ENCODE data around the gene ANOS1.
"Not testable (repeated sequence)": the region's sequence is repeated elsewhere in the genome, so short reads cannot be mapped to it uniquely, and the experiment has no call there.

ANOS1 gene, protein sequence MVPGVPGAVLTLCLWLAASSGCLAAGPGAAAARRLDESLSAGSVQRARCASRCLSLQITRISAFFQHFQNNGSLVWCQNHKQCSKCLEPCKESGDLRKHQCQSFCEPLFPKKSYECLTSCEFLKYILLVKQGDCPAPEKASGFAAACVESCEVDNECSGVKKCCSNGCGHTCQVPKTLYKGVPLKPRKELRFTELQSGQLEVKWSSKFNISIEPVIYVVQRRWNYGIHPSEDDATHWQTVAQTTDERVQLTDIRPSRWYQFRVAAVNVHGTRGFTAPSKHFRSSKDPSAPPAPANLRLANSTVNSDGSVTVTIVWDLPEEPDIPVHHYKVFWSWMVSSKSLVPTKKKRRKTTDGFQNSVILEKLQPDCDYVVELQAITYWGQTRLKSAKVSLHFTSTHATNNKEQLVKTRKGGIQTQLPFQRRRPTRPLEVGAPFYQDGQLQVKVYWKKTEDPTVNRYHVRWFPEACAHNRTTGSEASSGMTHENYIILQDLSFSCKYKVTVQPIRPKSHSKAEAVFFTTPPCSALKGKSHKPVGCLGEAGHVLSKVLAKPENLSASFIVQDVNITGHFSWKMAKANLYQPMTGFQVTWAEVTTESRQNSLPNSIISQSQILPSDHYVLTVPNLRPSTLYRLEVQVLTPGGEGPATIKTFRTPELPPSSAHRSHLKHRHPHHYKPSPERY
- 5.5 to 38.4 (median 16.7) reads per million in 17 experiments for total RNA-seq

DNA sequence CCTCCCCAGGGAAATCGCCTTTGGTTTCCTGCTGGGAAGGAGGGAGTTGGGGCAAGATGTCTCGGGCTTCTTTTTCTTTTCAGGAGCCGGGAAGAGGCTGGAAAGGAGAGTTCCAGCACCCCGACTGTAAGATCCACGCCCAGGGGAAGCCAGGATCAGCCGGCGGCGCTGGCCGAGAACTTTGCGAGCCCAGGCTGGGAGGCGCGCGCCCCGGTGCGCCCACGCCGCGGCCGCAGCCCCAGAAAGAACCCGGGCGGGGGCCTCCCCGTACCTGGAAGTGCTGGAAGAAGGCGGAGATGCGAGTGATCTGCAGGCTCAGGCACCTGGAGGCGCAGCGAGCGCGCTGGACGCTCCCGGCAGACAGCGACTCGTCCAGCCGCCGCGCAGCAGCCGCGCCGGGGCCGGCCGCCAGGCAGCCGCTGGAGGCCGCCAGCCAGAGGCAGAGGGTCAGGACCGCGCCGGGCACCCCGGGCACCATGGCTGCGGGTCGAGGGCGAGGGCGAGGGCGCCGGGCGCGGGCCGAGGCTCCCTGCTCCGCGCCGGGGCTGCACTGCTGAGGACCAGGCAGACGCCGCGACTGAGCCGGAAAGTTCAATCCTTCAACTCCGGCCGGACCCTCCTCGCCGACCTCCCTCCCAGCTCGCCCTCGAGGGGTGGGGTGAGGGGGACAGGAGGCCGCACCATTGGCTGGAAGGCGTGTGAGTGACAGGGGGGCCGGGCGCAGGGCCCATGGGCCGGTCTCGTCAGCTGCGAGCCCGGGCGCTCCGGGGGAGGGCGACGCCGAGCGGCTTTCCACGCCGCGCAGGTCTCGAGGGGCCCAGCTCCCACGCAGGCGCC lies at the start of gene ANOS1:
Gene ANOS1, minus strand, starts transcription at position 579 of the 837 bp plus-strand sequence. Its CDS starts 101 bp downstream, at position 478.
- peak; percentile 5 to 70 (median 46) for DNase-seq

DNA sequence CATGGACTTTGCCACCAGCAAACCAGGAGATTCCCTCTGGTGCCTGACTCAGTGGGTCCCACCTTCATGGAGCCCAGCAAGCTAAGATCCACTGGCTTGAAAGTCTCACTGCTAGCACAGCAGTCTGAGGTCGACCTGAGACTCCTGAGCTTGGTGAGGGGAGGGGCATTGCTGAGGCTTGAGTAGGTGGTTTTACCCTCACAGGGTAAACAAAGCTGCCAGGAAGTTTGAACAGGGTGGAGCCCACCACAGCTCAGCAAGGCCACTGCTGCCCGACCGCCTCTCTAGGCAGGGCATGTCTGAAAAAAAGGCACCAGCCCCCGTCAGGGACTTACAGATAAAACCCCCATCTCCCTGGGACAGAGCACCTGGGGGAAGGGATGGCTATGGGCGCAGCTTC lies 41.2 kb upstream of the ANOS1 start:
- DNase-seq, result no peak

DNA sequence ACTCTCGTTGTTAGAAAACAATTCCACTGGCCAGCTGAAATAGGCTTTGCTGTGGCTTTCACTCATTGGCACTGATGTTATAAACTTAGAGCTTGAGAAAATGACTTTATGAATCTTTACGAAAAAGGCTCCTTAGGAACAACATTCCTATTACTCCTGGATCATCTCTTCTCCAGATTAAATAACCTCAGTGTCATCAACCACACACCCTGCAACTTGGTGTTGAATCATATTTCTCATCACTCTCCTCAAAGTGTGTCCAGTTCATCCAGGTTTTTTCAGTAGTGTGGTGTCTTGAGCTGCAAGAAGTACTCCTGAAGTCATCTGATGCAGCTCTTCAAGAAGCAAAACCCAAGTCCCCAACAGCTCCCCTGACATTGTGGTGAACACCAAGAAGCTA lies 28.1 kb upstream of the ANOS1 start:
- no peak for DNase-seq

DNA sequence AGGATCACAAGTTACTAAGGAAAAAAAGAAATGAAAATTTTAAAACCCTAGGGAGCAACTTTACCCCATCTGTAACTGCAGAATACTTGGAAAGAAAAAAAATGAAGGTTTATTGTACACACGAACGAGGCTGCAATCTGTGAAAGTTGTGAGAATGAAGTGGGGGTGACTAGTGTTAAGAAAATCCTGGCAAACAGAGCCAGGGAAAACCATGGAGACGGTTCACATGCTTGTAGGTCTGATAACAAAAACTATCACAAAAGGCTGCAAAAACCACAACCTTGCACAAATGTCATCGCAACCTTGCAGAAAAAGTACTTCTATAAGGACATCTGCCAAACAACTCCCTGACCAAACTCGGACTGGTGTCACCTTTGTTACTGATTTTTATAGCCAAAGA lies 26.8 kb upstream of the ANOS1 start:
- not testable (repeated sequence) for DNase-seq

DNA sequence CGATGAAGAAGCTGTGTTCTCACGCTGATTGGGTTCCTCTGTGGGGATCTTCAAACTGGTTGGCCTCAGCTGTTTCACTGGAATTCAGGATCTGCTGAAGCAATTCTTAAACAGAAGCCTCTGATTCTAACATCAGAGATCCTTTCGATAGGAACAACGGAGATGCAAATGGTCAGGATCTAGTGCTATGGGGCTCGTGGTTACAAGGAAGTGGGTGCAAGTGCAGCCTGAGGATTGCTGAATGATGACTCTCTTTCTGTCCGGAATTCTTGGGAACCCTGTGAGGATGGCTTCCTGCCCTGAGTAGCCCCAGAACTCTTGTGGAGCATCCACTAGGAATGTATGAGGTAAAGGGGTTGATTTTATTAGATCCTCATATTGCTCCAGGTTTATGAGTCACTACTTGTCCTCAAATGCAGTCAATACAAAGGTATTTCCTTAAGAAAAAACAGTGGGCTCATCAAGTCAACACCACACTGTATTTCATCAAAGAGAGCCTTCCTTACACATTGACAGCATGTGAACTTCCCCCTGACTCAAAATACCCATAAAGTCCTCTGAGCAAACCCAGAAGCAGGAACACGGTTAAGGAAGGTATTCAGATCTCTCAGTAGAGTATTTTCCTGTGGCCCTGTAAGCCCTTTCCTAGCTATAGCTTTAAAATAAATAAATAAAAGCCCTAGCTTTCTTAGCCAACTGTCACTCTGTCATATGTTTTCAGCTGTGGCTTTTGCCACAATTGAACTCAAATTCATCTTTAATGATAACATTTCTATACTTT lies 25.9 kb upstream of the ANOS1 start:
- not testable (repeated sequence) for DNase-seq

DNA sequence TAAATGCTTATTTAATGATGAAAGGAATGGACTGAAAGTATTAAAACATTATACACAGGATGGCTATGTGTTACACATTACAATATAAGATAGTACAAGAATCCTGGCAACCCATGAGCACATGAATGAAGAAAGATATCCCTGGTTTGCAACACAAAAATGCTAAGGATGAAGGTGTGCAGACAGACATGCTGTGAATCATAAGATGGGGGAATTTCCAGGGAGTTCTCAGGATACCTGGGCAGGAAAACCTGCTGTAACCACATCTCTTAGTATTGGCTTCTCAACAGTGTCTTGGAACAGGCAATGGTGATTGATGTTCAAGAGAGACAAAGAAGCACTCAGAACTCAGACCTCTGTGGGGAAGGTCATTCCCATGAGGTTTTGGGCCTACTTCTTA lies 23.9 kb upstream of the ANOS1 start:
- DNase-seq, result no peak

DNA sequence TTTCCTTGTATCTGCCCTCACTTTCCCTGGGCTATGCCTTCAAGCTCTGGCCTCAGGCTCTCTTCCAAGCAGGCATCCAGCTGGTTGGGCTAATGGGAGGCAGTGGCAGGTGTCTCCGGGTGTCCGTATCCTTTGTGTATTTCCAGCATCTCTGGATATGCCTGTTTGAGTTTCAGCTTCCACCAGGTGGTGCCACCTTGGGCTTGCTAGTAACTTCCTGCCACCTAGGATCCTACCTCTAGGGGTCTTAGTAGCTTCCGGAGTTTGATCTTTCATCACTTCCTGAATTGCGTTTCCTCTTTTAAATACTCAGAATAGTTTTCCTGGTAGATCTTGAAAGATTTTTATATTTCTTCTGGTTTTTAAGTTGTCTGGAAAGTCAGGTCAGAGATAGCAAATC lies 23.2 kb upstream of the ANOS1 start:
- peak in 1 of 4 experiments; percentile 2 for DNase-seq

DNA sequence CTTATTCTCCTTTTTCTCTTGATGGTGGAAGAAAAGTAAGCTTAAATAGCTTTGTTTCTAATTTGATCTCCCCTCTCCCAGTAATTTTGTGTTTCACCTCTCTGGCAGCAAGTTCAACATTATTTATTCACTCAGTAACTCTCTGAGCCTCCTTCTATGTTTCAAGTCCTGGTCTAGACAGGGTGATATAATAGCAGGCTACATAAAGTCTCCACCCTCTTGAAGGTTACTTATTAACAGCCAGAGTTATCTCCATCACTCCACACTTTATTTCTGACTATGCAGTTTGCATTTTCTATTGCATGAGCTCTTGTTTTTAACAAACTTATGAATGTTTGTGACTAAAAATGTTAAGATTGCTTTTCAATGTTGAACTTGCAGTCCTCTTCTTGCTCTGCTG lies 17.8 kb upstream of the ANOS1 start:
- DNase-seq, result no peak

DNA sequence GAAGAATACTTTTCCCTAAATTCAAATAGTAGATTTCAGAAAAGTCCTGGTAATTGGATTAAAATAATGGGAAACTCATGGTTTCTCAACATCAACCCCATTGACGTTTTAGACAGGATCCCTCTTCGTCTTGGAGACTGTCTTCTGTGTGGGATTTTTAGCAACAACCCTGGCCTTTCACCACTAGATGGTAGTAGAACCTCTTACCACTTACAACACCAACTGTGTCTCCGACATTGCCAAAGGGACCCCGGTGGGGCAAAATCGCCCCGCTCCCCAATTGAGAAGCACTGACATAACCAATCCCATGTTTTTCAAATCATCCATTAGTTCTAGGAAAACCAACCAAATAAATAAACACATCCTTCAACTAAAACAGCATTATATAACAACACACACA lies 16.9 kb upstream of the ANOS1 start:
- peak; percentile 6 to 27 (median 23) for DNase-seq

DNA sequence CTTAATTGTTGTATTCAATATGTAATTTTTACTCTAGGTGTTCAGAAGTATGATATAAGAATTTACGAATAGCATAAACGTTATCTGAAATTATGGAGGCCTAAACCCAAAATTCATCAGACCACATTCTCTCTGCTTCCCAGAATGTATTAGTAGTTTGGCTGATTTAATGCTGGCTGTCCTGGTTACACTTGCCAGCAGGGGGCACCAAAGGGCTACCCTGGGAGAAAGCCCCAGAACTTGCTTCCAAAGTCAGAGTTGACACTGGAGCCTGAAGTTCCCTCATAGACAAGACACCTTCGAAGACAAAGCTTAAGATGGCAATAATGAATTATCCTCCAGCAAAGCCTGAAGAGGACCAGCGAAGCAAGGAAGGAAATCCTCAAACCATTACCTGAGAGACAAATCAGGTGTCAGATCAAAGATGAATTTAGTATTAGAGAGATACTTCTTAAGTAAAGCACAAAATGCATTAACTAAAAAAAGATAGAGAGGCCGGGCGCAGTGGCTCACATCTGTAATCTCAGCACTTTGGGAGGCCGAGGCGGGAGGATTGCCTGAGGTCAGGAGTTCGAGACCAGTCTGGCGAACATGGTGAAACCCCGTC lies 11.3 kb upstream of the ANOS1 start:
- DNase-seq, result peak; percentile 54 to 80 (median 64)

DNA sequence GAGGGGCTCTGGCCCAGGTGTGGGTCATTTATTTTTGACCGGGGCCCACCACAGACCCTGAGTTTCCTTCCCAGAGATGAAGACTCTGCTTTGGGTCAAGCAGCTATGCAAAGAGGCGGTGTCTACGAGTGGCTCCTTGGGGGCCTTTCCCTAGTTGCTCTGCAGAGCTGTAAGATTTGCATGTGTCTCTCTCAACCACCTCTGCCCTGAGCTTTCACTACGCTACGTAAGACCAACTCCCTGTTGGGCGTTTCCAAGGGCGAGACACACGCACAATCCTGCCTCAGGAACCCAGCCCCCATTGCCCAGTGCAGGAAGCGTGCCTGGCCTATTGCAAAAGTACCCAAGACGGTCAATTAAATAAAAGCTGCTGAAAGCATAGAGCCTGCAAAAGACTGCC lies 10.0 kb upstream of the ANOS1 start:
- DNase-seq, result no peak

DNA sequence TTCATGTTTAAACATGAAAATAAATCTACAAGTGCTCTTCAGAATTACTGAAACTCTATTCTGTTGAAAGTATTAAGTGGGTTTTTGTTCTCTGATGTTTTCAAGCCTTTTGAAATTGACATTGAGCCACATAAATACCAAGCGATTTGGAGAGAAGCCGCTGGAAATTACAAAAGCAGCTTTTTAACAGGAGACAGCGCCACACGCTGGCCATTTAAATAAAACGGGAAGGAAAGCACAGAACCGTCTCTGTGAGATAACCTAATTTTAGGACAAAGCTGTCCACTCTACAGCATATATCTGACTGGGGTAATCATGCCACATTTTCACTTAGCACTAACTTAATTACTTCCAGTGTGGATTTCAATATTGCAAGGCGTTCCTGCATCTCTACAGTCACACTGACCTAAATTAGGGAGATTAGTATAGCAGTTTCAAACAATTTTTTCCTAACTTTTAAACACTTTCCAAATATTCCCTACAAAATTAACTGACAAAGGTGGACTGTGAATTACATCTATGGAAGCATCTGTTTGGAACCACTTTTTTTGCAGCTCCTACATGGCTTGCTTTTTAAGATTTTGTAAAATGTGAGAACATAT lies 6.8 kb upstream of the ANOS1 start:
- peak; percentile 46 to 72 (median 58) for DNase-seq

DNA sequence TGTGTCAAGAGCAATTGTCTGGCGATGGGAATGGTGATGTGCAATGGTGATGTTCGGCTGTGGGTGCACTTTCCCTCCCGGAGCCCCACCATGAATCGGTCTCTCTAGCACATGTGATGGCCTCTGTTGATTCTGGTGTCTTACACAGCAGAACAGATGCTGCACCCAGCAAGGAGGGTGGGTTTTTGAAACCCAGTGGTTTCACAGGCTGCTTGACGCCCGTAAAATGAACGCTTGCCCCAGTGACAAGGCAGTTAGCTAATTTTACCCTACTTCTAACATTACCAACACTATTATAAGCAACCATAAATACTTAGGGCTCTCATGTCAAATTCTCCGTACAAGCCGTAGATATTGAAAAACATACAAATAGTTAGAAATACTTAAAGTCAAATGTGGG lies 5.9 kb upstream of the ANOS1 start:
- DNase-seq, result no peak

DNA sequence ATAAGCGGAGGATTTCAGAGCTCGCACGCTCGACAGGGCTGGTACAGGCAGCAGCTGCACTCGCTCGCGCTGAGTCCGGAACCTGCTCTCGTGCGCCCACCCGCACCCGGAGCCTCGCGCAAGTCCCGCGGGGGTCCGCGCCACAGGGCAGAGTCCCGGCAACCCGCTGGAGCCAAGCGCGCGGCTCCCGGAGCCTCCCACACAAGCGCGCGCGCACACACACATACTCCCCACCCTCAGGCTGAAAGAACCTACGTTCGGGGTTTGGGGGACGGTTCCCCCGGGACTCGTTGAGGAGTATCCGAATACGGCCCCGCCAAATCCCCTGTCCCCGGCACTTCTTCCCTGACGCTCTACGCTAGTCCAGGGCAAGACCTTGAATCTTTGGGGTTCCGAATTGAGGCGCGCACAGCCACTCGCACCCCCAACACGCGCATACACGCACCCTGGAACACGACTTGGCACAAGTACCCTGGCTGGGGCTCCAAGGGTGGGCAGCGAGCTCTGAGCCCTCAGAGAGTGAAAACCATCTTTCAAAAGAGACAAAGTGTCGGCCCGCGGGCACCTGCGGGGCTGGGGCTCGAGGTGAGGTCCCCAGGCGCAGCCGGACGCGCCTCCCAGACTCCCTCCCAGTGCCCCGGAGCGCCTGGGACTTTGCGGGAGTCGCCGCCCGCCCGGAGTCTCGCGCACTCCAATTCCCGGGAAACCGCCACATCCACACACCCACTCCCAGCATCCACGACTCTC lies 952 bp downstream of the ANOS1 start:
- peak in 3 of 4 experiments; percentile 2 to 18 (median 14) for DNase-seq

DNA sequence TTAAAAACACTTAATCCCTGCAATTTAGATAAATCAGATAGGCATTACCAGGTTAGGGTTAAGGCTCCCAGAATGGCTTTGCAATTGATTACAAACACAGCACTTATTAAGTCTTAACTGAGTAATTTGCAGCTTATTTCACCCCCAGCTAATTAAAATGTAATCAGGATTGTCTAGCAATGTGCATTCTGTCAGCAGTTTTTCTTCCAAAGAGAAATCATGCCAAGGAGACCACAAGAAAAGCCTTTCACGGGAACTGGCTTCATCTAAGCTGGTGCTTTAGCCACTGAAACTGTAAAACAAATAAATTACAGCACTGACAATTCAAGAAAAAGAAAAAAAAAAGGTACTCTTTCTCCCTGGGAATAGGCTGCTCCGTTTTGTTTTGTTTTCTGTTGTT lies 2.1 kb downstream of the ANOS1 start:
- no peak for DNase-seq

DNA sequence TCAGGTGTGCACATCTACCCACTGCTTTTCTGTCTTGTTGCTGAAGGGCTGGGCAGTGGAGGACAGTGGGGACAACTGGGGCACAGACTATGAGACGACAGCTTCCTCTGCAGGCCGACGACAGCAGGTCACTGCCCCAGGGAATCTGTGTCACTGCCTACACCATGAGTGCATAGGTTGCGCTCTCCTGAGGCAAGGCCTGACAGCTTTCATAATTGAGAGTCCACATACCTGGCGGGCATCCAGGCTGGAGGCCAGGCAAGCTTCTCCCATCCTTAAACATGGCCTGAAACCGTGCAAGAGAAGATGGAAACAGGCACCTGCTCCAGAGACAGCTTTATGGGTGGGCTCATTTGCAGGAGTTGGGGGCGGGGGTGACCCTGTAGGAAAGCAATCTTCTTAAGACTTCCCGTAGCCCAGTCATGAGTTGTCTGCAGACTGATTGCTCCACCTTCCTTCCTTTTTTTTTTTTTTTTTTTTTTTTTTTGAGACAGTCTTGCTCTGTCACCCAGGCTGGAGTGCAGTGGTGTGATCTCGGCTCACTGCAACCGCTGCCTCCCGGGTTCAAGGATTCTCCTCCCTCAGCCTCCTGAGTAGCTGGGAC lies 2.9 kb downstream of the ANOS1 start:
- peak in 3 of 4 experiments; percentile 29 to 51 (median 47) for DNase-seq

DNA sequence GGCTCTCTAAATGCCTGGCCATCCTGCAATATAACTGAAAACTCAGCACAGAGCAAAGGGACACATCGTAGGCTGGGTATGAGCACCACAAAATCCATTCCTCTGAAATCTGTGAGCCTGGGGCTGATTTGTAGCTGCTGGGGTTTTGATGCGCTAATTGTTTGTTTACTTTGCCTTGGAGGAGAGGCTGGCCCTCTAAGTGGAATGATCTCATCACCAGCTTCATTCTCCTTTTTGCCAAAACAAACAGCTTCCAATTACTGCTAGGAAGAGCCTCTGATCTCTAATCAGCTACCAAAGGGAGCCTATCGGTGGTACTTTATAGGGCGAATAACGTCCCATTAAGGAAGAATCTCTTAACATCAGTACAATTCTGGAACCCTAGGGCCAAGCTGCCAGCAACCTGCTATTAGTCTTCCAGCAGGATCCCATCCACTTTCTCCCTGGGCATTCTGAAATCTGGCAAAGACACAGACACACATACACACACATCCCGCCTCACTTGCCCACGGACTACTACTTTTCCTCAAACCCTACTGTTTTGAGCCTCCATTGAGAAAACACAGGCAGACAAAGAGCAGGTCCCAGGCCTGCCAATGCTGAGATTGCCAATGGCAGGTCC lies 5.8 kb downstream of the ANOS1 start:
- DNase-seq, result no peak

DNA sequence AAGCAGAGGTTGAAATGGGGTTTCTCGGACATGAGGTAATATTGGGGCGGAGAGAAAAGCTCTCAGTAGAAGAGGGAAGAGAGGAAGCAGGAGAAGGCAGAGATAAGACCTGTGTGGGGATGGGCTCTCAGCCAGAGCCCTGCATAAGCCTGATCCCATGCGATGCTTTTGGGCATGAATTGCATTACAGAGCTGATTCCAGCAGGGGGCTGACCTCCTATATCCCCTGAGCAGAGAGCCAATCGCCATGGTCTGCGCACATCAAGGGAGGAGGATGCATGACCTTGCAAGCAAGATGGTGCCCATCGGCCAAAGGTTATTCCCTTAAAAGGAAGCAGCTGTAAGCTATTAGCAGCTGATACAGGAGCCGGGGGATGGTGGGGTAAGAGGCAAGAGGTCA lies 7.6 kb downstream of the ANOS1 start:
- peak in 2 of 4 experiments; percentile 8 to 13 for DNase-seq

DNA sequence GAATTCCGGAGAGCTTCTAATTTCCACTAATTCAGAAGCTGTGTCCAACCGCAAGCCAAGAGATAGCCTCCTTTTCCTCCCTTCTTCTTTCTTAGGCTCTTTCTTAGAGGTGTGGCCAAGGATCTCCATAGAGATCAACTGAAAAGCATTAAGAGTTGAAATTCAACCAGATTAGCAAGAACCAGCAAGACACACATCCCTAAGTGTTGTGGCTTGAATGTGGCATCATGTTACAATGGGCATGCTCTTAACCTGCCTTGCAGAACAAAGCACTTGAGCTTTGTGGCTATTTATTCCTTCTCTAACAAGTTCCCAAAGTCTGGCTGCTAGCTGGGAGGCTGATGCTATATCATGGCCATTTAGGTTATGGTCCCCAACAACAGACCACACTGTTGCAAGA lies 10.4 kb downstream of the ANOS1 start:
- no peak for DNase-seq

DNA sequence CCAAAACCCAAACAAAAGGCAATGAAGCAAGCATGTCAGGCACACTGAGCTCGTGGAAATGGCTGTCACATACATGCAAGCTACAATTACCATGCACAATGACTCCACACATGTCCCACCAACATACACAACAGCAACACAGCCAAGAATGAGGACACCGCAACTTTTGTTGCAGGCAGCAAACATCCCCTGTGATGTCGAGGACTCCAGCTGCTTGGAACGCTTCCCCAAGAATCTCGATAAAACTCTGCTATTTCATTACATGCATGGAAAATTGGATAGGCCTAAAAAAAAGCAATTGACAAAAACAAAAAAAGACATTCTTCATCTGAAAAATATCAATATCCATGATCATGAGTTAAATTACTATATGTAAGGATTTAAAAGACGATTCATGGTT lies 11.8 kb downstream of the ANOS1 start:
- no peak for DNase-seq
